Umbilical cord (tissue), 2 donors: ENCODE results near the gene FGF18. TPM values are rescaled to one million over a fixed set of nuclear protein-coding genes. Genes with fewer than 3 reads are reported as not detected.

Experiments
- DNase-seq: peaks from one replicate; pipeline ENCODE4 v3.0.0-alpha.2; 2015; ENCODE audit warnings: low spot score
- total RNA-seq: library from RNA; depleted of rRNA; stranded (reverse); fragments of >200 nt; gene quantifications from one replicate; pipeline ENCODE4 v1.2.3, GENCODE V29; 2014; ENCODE audit warnings: low replicate concordance; ENCODE audit not compliant: insufficient read depth

FGF18 gene
- total RNA-seq, 1 donor from 2014 or later = 2.2 TPM

GRCh38 chr5:171467107-171467506, 47.7 kb downstream of the FGF18 start:
- no peak for DNase-seq

- no peak for DNase-seq
These were observed 49.9 kb downstream of the FGF18 start for GRCh38 chr5:171469326-171469725.

GRCh38 chr5:171470420-171470819, 51.0 kb downstream of the FGF18 start:
- DNase-seq = no peak

- DNase-seq = no peak
These were observed 54.9 kb downstream of the FGF18 start for GRCh38 chr5:171474230-171474813.

GRCh38 chr5:171475596-171475995, 56.1 kb downstream of the FGF18 start:
- DNase-seq = no peak

GRCh38 chr5:171476701-171477100, 57.3 kb downstream of the FGF18 start:
- DNase-seq = no peak

- peak; percentile 59 for DNase-seq
These were observed 57.7 kb downstream of the FGF18 start for GRCh38 chr5:171477101-171477500.

GRCh38 chr5:171477666-171478065, 58.2 kb downstream of the FGF18 start:
- DNase-seq = no peak

- no peak for DNase-seq
These were observed 59.7 kb downstream of the FGF18 start for GRCh38 chr5:171478946-171479775.

- DNase-seq = no peak
These were observed 60.3 kb downstream of the FGF18 start for GRCh38 chr5:171479776-171480125.

GRCh38 chr5:171480239-171480638, 60.8 kb downstream of the FGF18 start:
- no peak for DNase-seq

GRCh38 chr5:171481571-171482433, 62.4 kb downstream of the FGF18 start:
- no peak for DNase-seq

GRCh38 chr5:171482434-171482730, 62.9 kb downstream of the FGF18 start:
- no peak for DNase-seq

GRCh38 chr5:171483551-171484135, 64.2 kb downstream of the FGF18 start:
- DNase-seq = peak; percentile 76

- no peak for DNase-seq
These were observed 65.0 kb downstream of the FGF18 start for GRCh38 chr5:171484460-171484899.

- DNase-seq = no peak
These were observed 66.2 kb downstream of the FGF18 start for GRCh38 chr5:171485668-171486067.

GRCh38 chr5:171486613-171487012, 67.2 kb downstream of the FGF18 start:
- no peak for DNase-seq

GRCh38 chr5:171488876-171489275, 69.4 kb downstream of the FGF18 start:
- no peak for DNase-seq

- no peak for DNase-seq
These were observed 73.3 kb downstream of the FGF18 start for GRCh38 chr5:171492781-171493180.

GRCh38 chr5:171493646-171494393, 74.4 kb downstream of the FGF18 start:
- DNase-seq = no peak

- DNase-seq = peak; percentile 92
These were observed 75.1 kb downstream of the FGF18 start for GRCh38 chr5:171494452-171495121.
